Trophoblast cell (in vitro differentiated cells and primary cell): ENCODE measurements around the gene NR3C1.
"Not testable (repeated sequence)": the region's sequence is repeated elsewhere in the genome, so short reads cannot be mapped to it uniquely, and the experiment has no call there.

Experiments used
- DNase-seq, 2 donors: peaks; one replicate each; pipeline ENCODE4 v3.0.0-alpha.2; 2016
- H2AFZ ChIP-seq: 2 replicates; pipeline ENCODE4 v1.6.1; 2013; ENCODE audit warnings: low read length, moderate library complexity, mild to moderate bottlenecking; ENCODE audit not compliant: insufficient read depth, poor library complexity
- H2AK5ac ChIP-seq: 2 replicates; pipeline ENCODE4 v1.6.1; 2013; ENCODE audit warnings: mild to moderate bottlenecking, low read length
- H2BK120ac ChIP-seq: 2 replicates; pipeline ENCODE4 v1.6.1; 2013; ENCODE audit warnings: low read length, mild to moderate bottlenecking, moderate library complexity; ENCODE audit not compliant: insufficient read depth, poor library complexity
- H2BK12ac ChIP-seq: 2 replicates; pipeline ENCODE4 v1.6.1; 2013; ENCODE audit warnings: mild to moderate bottlenecking, low read length, moderate library complexity
- H2BK5ac ChIP-seq: 2 replicates; pipeline ENCODE4 v1.6.1; 2013; ENCODE audit warnings: low read length, low read depth, moderate library complexity, mild to moderate bottlenecking; ENCODE audit not compliant: poor library complexity
- H3K14ac ChIP-seq: 2 replicates; pipeline ENCODE4 v1.6.1; 2013; ENCODE audit warnings: mild to moderate bottlenecking, low read length
- H3K18ac ChIP-seq: 2 replicates; pipeline ENCODE4 v1.6.1; 2013; ENCODE audit warnings: mild to moderate bottlenecking, low read length
- H3K23ac ChIP-seq: 2 replicates; pipeline ENCODE4 v1.6.1; 2013; ENCODE audit warnings: low read length
- H3K27ac ChIP-seq: 2 replicates; pipeline ENCODE4 v1.5.1; 2013; ENCODE audit warnings: low read depth, mild to moderate bottlenecking, inconsistent platforms, low read length, moderate library complexity
- H3K27me3 ChIP-seq: 2 replicates; pipeline ENCODE4 v1.6.1; 2013; ENCODE audit warnings: inconsistent platforms, mild to moderate bottlenecking, low read length, moderate library complexity; ENCODE audit not compliant: insufficient read depth
- H3K36me3 ChIP-seq, 2 experiments: 1 replicate in 1 of 2; 2 replicates in 1 of 2; pipeline ENCODE4 v1.6.1; 2013; ENCODE audit warnings: low read length in 2 of 2, mild to moderate bottlenecking in 2 of 2, moderate library complexity in 1 of 2; ENCODE audit not compliant: insufficient read depth in 2 of 2, control insufficient read depth in 1 of 2
- H3K4ac ChIP-seq: 2 replicates; pipeline ENCODE4 v1.6.1; 2013; ENCODE audit warnings: low read depth, mild to moderate bottlenecking, low read length, moderate library complexity
- H3K4me1 ChIP-seq, 2 experiments: 1 replicate in 1 of 2; 2 replicates in 1 of 2; pipeline ENCODE4 v1.6.1; 2013; ENCODE audit warnings: low read length in 2 of 2, mild to moderate bottlenecking in 2 of 2, moderate library complexity in 1 of 2; ENCODE audit not compliant: insufficient read depth in 2 of 2, control insufficient read depth in 1 of 2
- H3K4me2 ChIP-seq: 2 replicates; pipeline ENCODE4 v1.6.1; 2013; ENCODE audit warnings: inconsistent platforms, mild to moderate bottlenecking, low read length, moderate library complexity
- H3K4me3 ChIP-seq: 2 replicates; pipeline ENCODE4 v1.5.1; 2013; ENCODE audit warnings: mild to moderate bottlenecking, low read depth, low read length, inconsistent platforms
- H3K79me1 ChIP-seq: one replicate; pipeline ENCODE4 v1.6.1; 2013; ENCODE audit warnings: low read length
- H3K79me2 ChIP-seq: 2 replicates; pipeline ENCODE4 v1.6.1; 2013; ENCODE audit warnings: low read length, mild to moderate bottlenecking; ENCODE audit not compliant: control insufficient read depth, insufficient read depth, poor library complexity
- H3K9ac ChIP-seq: 2 replicates; pipeline ENCODE4 v1.6.1; 2013; ENCODE audit warnings: mild to moderate bottlenecking, low read length
- H3K9me3 ChIP-seq: 2 replicates; pipeline ENCODE4 v1.6.1; 2013; ENCODE audit warnings: low read depth, mild to moderate bottlenecking, control low read depth, inconsistent platforms, low read length; ENCODE audit not compliant: insufficient read depth
- H4K12ac ChIP-seq: 2 replicates; pipeline ENCODE4 v1.6.1; 2013; ENCODE audit warnings: low read depth, mild to moderate bottlenecking, low read length, moderate library complexity
- H4K8ac ChIP-seq: 2 replicates; pipeline ENCODE4 v1.6.1; 2013; ENCODE audit warnings: low read depth, mild to moderate bottlenecking, low read length, moderate library complexity
- H4K91ac ChIP-seq: one replicate; pipeline ENCODE4 v1.6.1; 2013; ENCODE audit warnings: low read depth, mild to moderate bottlenecking, low read length, moderate library complexity
- WGBS: extraction: QIAGEN DNeasy Blood & Tissue Kit; methylation state at CpG from one replicate; pipeline ENCODE4 v1.1.7; 2013; ENCODE audit warnings: missing lambda C conversion rate; ENCODE audit not compliant: insufficient read length, insufficient coverage; ENCODE audit errors: extremely low coverage; 5-methylcytosine and 5-hydroxymethylcytosine counted together

The NR3C1 gene

GRCh38 chr5:143336485-143336884 lies 67.0 kb downstream of the NR3C1 start:
- no peak overlapping the region for H4K12ac ChIP-seq
- no peaks in the 10 kb centered on the region for H3K36me3 ChIP-seq
- no peak overlapping the region for H3K4me3 ChIP-seq
- no peak overlapping the region for H3K23ac ChIP-seq
- H4K8ac ChIP-seq: no peak overlapping the region
- no peak overlapping the region for H4K91ac ChIP-seq
- WGBS: no CpG with 5 or more reads among the region's 6 CpGs
- no peak overlapping the region for H3K4me2 ChIP-seq
- no peak overlapping the region for H3K4ac ChIP-seq
- H2AFZ ChIP-seq: no peak overlapping the region
- no peak overlapping the region for H3K18ac ChIP-seq
- H2BK120ac ChIP-seq: no peak overlapping the region
- H2AK5ac ChIP-seq: no peak overlapping the region
- H3K79me1 ChIP-seq: no peaks in the 10 kb centered on the region
- H2BK5ac ChIP-seq: no peak overlapping the region
- H3K27me3 ChIP-seq: no peaks in the 10 kb centered on the region
- H3K14ac ChIP-seq: no peak overlapping the region
- H3K79me2 ChIP-seq: no peaks in the 10 kb centered on the region
- no peaks in the 10 kb centered on the region for H3K4me1 ChIP-seq
- H3K9me3 ChIP-seq: no peaks in the 10 kb centered on the region
- H3K27ac ChIP-seq: no peak overlapping the region
- no peak for DNase-seq
- H2BK12ac ChIP-seq: no peak overlapping the region
- no peak overlapping the region for H3K9ac ChIP-seq

GRCh38 chr5:143334903-143335302 lies 68.6 kb downstream of the NR3C1 start:
- Histone ChIP-seq H4K8ac (no peak overlapping the region), H2BK12ac (no peak overlapping the region), H3K4me1 (no peaks in the 10 kb centered on the region), H3K4ac (no peak overlapping the region), H3K14ac (no peak overlapping the region), H3K9me3 (no peaks in the 10 kb centered on the region), H3K9ac (no peak overlapping the region), H3K18ac (no peak overlapping the region), H4K91ac (no peak overlapping the region), H2AK5ac (no peak overlapping the region), H2AFZ (no peak overlapping the region), H3K4me2 (no peak overlapping the region), H2BK5ac (no peak overlapping the region), H4K12ac (no peak overlapping the region), H3K27me3 (no peaks in the 10 kb centered on the region), H3K36me3 (no peaks in the 10 kb centered on the region), H3K79me2 (no peaks in the 10 kb centered on the region), H3K23ac (no peak overlapping the region), H2BK120ac (no peak overlapping the region), H3K79me1 (no peaks in the 10 kb centered on the region), H3K27ac (no peak overlapping the region), H3K4me3 (no peak overlapping the region)
- no CpG with 5 or more reads among the region's 3 CpGs for WGBS
- DNase-seq: no peak

DNA sequence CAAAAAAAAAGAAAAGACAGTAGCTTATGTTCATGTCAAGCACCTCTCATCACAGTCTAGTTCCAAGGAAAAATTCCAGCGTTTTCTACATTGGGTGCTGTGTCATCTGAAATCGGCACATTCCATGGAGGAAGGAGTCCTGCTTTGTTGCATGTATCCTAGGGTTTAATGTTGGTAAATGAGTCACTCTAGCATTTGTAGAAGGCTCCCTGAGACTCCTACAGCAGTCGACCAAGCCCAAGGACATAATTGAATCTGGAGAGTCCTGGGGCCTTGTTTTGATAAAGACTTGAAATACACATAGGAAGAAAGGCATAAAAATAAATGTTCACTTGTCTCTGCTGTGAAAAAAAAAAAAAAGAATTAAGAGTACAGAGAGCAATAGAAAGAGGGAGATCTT lies 69.1 kb downstream of the NR3C1 start:
- not testable (repeated sequence) for H3K4me3 ChIP-seq, H4K91ac ChIP-seq, H3K18ac ChIP-seq, H3K79me2 ChIP-seq, H3K36me3 ChIP-seq, H3K79me1 ChIP-seq, H2BK5ac ChIP-seq, H3K4me2 ChIP-seq, H3K27ac ChIP-seq, H3K9ac ChIP-seq, H4K12ac ChIP-seq, H3K4me1 ChIP-seq, H3K9me3 ChIP-seq, H2AFZ ChIP-seq, DNase-seq, H3K27me3 ChIP-seq, H3K14ac ChIP-seq, H3K23ac ChIP-seq, H2AK5ac ChIP-seq, H2BK12ac ChIP-seq, H2BK120ac ChIP-seq, H3K4ac ChIP-seq, H4K8ac ChIP-seq
- no CpG with 5 or more reads among the region's 3 CpGs for WGBS

DNA sequence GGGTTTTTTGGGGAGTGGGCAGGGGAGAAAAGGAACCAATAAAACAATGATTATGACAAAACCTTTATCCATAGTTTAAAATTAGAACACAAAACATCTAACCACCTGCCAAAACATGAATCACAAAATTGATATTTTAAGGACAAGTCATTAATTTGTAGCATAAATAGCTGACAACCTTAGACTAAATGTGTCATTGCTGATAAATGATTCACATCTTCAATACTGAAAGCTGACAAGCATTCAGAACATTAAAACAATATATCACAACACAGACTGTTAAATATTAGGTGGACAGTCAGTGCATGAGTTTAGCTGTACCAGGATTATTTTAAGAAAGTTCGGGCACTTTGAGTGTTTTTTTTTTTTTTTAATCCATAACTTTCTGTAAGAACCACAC lies 71.5 kb downstream of the NR3C1 start:
- H3K23ac ChIP-seq: no peak overlapping the region
- H3K18ac ChIP-seq: no peak overlapping the region
- H4K8ac ChIP-seq: no peak overlapping the region
- no peak overlapping the region for H3K9ac ChIP-seq
- H2AFZ ChIP-seq: no peak overlapping the region
- H4K91ac ChIP-seq: no peak overlapping the region
- H3K9me3 ChIP-seq: no peaks in the 10 kb centered on the region
- no peak overlapping the region for H2AK5ac ChIP-seq
- no peak overlapping the region for H2BK5ac ChIP-seq
- no peaks in the 10 kb centered on the region for H3K36me3 ChIP-seq
- no peak overlapping the region for H3K4me3 ChIP-seq
- no peaks in the 10 kb centered on the region for H3K79me1 ChIP-seq
- H3K79me2 ChIP-seq: no peaks in the 10 kb centered on the region
- no peak overlapping the region for H3K4ac ChIP-seq
- H3K4me2 ChIP-seq: no peak overlapping the region
- H3K14ac ChIP-seq: no peak overlapping the region
- no peak for DNase-seq
- no peak overlapping the region for H2BK120ac ChIP-seq
- H2BK12ac ChIP-seq: no peak overlapping the region
- no CpG with 5 or more reads among the region's 1 CpG for WGBS
- no peak overlapping the region for H4K12ac ChIP-seq
- H3K4me1 ChIP-seq: no peaks in the 10 kb centered on the region
- H3K27ac ChIP-seq: no peak overlapping the region
- H3K27me3 ChIP-seq: no peaks in the 10 kb centered on the region
